Spleen (tissue), 11 donors: ENCODE measurements around the gene OLFML3. TPM values are rescaled to one million over a fixed set of nuclear protein-coding genes. Genes with fewer than 3 reads are reported as not detected.
A peak's percentile ranks its signal among the peaks of the same experiment; 100 is the strongest.

Source experiments
- DNase-seq: peaks from one replicate; pipeline ENCODE4 v3.0.0-alpha.2; 2020
- H3K27ac ChIP-seq, 8 donors: fragments of 200-600 bp; sonication (generic) in 7 of 8; 1 replicate in 4 of 8; 2 replicates in 4 of 8; pipeline versions ENCODE4 v1.5.0 to v1.8.0; 2016 to 2021; ENCODE audit warnings: inconsistent platforms in 4 of 8, mild to moderate bottlenecking in 4 of 8, moderate library complexity in 1 of 8
- H3K27me3 ChIP-seq, 7 donors: fragments of 200-600 bp; sonication (generic) in 6 of 7; replicated peaks in 1 of 7; 1 replicate in 4 of 7; 2 replicates in 3 of 7; pipeline versions ENCODE4 v1.5.0 to v1.8.0; 2016 to 2021; ENCODE audit warnings: inconsistent platforms in 3 of 7, mild to moderate bottlenecking in 1 of 7
- H3K36me3 ChIP-seq, 6 donors: fragments of 200-600 bp; sonication (generic) in 5 of 6; 1 replicate in 4 of 6; 2 replicates in 2 of 6; pipeline versions ENCODE4 v1.5.0 to v1.8.0; 2016 to 2021; ENCODE audit warnings: inconsistent platforms in 2 of 6
- H3K4me1 ChIP-seq, 6 donors: fragments of 200-600 bp; sonication (generic) in 5 of 6; 1 replicate in 3 of 6; 2 replicates in 3 of 6; pipeline versions ENCODE4 v1.5.0 to v1.8.0; 2016 to 2021; ENCODE audit warnings: inconsistent platforms in 3 of 6
- H3K4me3 ChIP-seq, 8 donors: fragments of 200-600 bp; sonication (generic) in 7 of 8; 1 replicate in 4 of 8; 2 replicates in 4 of 8; pipeline versions ENCODE4 v1.5.0 to v1.8.0; 2016 to 2021; ENCODE audit warnings: inconsistent platforms in 4 of 8, mild to moderate bottlenecking in 4 of 8, moderate library complexity in 2 of 8
- H3K9me3 ChIP-seq, 8 donors: fragments of 200-600 bp; sonication (generic) in 7 of 8; 1 replicate in 4 of 8; 2 replicates in 4 of 8; pipeline versions ENCODE4 v1.5.0 to v1.8.0; 2016 to 2021; ENCODE audit warnings: inconsistent platforms in 4 of 8
- POLR2A ChIP-seq, 3 donors: fragments of 450-650 bp; IDR thresholded peaks; one replicate each; pipeline ENCODE4 v1.5.1; 2017; ENCODE audit warnings: antibody characterized with exemption in 3 of 3, mild to moderate bottlenecking in 1 of 3
- POLR2AphosphoS5 ChIP-seq, 3 donors: sonication (generic); formaldehyde crosslinking; IDR thresholded peaks; one replicate each; pipeline ENCODE4 v1.5.1; 2017; ENCODE audit warnings: antibody characterized with exemption in 3 of 3
- WGBS, 5 donors: extraction: QIAGEN DNeasy Blood & Tissue Kit in 3 of 5; methylation state at CpG; one replicate each; pipeline versions ENCODE4 v1.1.5 to v1.1.7; 2013 to 2018; 5-methylcytosine and 5-hydroxymethylcytosine counted together
- intact Hi-C: fragments of 100-400 bp; cut with DNase I; formaldehyde crosslinking; loops from one replicate; pipeline ENCODE4 v1.15.0; 2023; ENCODE audit warnings: low total_unique reads
- polyA plus RNA-seq, 3 donors: library from polyadenylated mRNA; stranded (reverse); fragments of 200-250 nt; gene quantifications; one replicate each; pipeline ENCODE4 v1.2.1, GENCODE V29; 2013
- total RNA-seq, 7 donors: library from RNA; depleted of rRNA in 3 of 7; stranded (reverse); fragments of >200 nt in 3 of 7; fragmentation: NEBNext Ultra II Directional in 4 of 7; extraction: Animal tissue kit (Norgen Biotek cat#: 25700) in 4 of 7; gene quantifications; one replicate each; pipeline versions ENCODE4 v1.1.0 to v1.2.1, GENCODE V29; 2016 to 2021
- TF ChIP-seq, protein P1 (sequence below), 11 experiments: fragments of 200-600 bp in 7 of 11; fragments of 450-650 bp in 4 of 11; sonication (generic) in 4 of 11; IDR thresholded peaks in 8 of 11; conservative IDR thresholded peaks in 3 of 11; 1 replicate in 7 of 11; 2 replicates in 4 of 11; pipeline versions ENCODE4 v1.4.0 to v1.8.0; 2016 to 2021; ENCODE audit warnings: antibody characterized with exemption in 11 of 11, inconsistent platforms in 4 of 11, mild to moderate bottlenecking in 1 of 11
- donor health status: healthy with polysubstance abuse.
- donor health status: DM: no; HTN: no; CAD: no; lungs with moderate emphysema.
- donor health status: DM: no; HTN: no; CAD: no.
- donor health status: Bipolar disorder and iron deficiency.
- donor health status: healthy.
- donor health status: DM: no; HTN: no; CAD: no.
- donor health status: DM: yes; HTN: yes; CAD: no.

OLFML3 gene
- total and polyA plus RNA-seq, 10 donors, result 1.2 to 10.9 (median 5.1) TPM

DNA sequence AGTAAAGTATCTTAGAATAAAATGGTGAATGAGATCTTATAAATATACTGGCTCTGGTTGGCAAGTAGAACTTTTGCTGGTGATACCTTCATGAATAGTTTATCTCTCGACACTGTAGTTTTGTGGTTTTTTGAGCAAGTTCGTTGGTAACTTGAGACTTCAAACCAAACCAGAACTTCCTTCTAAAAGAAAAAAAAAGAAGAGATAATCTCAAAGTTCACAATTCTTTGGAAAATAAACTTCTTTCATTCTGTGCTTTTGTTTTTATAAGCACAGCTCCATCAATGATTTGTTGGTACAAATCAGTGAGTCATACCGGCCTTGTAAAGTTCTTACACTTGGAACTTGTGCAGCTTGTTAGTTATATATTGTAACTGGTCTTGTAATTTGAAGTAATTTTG is 47.8 kb upstream of the OLFML3 start:
- intact Hi-C loops, result no loop called here
- TF ChIP-seq POLR2A (IDR thresholded peaks at IDR 0.05), result no peak
- TF ChIP-seq, protein P1, sequence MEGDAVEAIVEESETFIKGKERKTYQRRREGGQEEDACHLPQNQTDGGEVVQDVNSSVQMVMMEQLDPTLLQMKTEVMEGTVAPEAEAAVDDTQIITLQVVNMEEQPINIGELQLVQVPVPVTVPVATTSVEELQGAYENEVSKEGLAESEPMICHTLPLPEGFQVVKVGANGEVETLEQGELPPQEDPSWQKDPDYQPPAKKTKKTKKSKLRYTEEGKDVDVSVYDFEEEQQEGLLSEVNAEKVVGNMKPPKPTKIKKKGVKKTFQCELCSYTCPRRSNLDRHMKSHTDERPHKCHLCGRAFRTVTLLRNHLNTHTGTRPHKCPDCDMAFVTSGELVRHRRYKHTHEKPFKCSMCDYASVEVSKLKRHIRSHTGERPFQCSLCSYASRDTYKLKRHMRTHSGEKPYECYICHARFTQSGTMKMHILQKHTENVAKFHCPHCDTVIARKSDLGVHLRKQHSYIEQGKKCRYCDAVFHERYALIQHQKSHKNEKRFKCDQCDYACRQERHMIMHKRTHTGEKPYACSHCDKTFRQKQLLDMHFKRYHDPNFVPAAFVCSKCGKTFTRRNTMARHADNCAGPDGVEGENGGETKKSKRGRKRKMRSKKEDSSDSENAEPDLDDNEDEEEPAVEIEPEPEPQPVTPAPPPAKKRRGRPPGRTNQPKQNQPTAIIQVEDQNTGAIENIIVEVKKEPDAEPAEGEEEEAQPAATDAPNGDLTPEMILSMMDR (IDR thresholded peaks at IDR 0.05 in 8 of 11, conservative IDR thresholded peaks at IDR 0.05 in 3 of 11), result no peak
- no peak for TF ChIP-seq POLR2AphosphoS5 (IDR thresholded peaks at IDR 0.05)
- no peaks in the 10 kb centered on the region for H3K36me3 ChIP-seq
- no peaks in the 10 kb centered on the region for H3K27me3 ChIP-seq
- peaks cover 35 to 80% (median 74%) of the 10 kb centered on the region in 6 donors for H3K4me1 ChIP-seq
- WGBS, 5 donors, result 12 to 19% (median 18%) methylated on average over 3 of the region's 3 CpGs
- DNase-seq, result no peak
- H3K4me3 ChIP-seq, result peak overlapping the region in 4 of 8 donors; percentile 85 to 96 (median 91)
- peak overlapping the region in 7 of 8 donors; percentile 95 to 99 (median 98) for H3K27ac ChIP-seq
- H3K9me3 ChIP-seq, result peaks cover 0 to 3% (median 0%) of the 10 kb centered on the region in 8 donors

DNA sequence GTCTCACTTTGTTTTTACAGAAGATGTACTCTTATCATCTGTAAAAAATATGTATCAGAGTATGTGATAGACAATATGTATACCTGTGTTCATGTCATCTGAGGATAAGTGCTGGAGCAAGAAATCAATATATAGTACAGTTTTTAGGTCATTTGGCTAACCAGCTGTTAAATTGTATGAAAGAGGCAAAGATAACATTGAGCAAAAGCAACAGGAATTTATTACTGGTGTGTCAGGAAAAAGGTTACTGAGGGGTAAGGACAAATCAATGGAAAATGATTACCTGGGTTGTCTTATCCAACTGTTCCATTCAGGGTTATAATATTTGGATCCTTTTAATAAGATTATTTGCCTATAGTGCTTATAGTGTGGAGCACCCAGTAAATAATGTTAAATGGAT is 45.3 kb upstream of the OLFML3 start:
- intact Hi-C loops, result no loop called here
- no peak for DNase-seq
- H3K36me3 ChIP-seq, result no peaks in the 10 kb centered on the region
- TF ChIP-seq POLR2A (IDR thresholded peaks at IDR 0.05) (no peak), POLR2AphosphoS5 (IDR thresholded peaks at IDR 0.05) (no peak)
- TF ChIP-seq, protein P1 (IDR thresholded peaks at IDR 0.05 in 8 of 11, conservative IDR thresholded peaks at IDR 0.05 in 3 of 11), result no peak
- no peak overlapping the region for H3K4me3 ChIP-seq
- H3K27me3 ChIP-seq, result no peaks in the 10 kb centered on the region
- peaks cover 40 to 90% (median 85%) of the 10 kb centered on the region in 6 donors for H3K4me1 ChIP-seq
- peaks cover 0 to 3% (median 0%) of the 10 kb centered on the region in 8 donors for H3K9me3 ChIP-seq
- peak overlapping the region in 3 of 8 donors; percentile 99 for H3K27ac ChIP-seq

DNA sequence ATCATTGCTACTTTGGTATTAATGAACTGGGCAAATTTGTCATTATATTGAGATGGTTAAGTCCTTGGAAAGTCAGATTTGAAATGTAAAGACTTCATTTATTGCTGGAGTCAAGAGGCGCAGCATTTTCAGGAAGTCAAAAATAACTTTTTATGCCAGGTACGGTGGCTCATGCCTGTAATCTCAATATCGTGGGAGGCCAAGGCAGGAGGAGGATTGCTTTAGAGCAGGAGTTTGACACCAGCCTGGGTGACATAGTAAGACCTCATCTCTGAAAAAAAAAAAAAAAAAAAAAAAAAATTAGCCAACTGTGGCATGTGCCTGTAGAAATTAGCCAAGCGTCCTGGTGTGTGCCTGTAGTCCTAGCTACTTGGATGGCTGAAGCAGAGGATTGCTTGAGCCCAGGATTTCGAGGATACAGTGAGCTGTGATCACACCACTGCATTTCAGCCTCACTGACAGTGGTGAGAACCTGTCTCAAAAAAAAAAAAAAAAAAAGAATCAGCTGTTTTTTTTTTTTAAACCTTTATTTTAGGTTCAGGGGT is 44.7 kb upstream of the OLFML3 start:
- Histone ChIP-seq H3K36me3 (no peaks in the 10 kb centered on the region), H3K27ac (peak overlapping the region in 3 of 8 donors; percentile 46 to 99 (median 99)), H3K27me3 (no peaks in the 10 kb centered on the region), H3K4me3 (no peak overlapping the region), H3K9me3 (peaks cover 0 to 3% (median 0%) of the 10 kb centered on the region in 8 donors), H3K4me1 (peaks cover 46 to 96% (median 91%) of the 10 kb centered on the region in 6 donors)
- TF ChIP-seq, protein P1 (IDR thresholded peaks at IDR 0.05 in 8 of 11, conservative IDR thresholded peaks at IDR 0.05 in 3 of 11), result no peak
- TF ChIP-seq POLR2A (IDR thresholded peaks at IDR 0.05), result no peak
- no peak for TF ChIP-seq POLR2AphosphoS5 (IDR thresholded peaks at IDR 0.05)
- WGBS, 5 donors, result 48 to 77% (median 58%) methylated on average over 5 of the region's 5 CpGs
- intact Hi-C loops, result no loop called here
- DNase-seq, result no peak

DNA sequence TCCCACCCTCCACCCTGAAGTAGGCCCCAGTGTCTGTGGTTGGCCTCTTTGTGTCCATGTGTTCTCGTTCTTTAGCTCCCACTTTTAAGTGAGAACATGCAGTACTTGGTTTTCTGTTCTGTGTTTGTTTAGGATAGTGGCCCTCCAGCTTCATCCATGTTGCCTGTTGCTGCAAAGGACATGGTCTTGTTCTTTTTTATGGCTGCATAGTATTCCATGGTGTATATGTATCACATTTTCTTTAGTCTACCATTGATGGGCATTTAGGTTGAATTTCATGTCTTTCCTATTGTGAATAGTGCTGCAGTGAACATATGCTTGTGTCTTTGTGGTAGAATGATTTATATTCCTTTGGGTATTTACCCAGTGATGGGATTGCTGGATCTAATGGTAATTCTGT is 44.1 kb upstream of the OLFML3 start:
- no peak for DNase-seq
- 88 to 100% (median 98%) methylated on average over 1 of the region's 1 CpG for WGBS, 5 donors
- peaks cover 46 to 100% (median 97%) of the 10 kb centered on the region in 6 donors for H3K4me1 ChIP-seq
- peaks cover 0 to under 1% (median 0%) of the 10 kb centered on the region in 6 donors for H3K36me3 ChIP-seq
- H3K27ac ChIP-seq, result peak overlapping the region in 4 of 8 donors; percentile 3 to 99 (median 44)
- intact Hi-C loops, result no loop called here
- H3K9me3 ChIP-seq, result peaks cover 0 to 3% (median 0%) of the 10 kb centered on the region in 8 donors
- no peak for TF ChIP-seq POLR2AphosphoS5 (IDR thresholded peaks at IDR 0.05)
- TF ChIP-seq, protein P1 (IDR thresholded peaks at IDR 0.05 in 8 of 11, conservative IDR thresholded peaks at IDR 0.05 in 3 of 11), result no peak
- no peak for TF ChIP-seq POLR2A (IDR thresholded peaks at IDR 0.05)
- H3K4me3 ChIP-seq, result no peak overlapping the region
- no peaks in the 10 kb centered on the region for H3K27me3 ChIP-seq
